ENCODE data around the gene LMO2. TPM values are rescaled to one million over a fixed set of nuclear protein-coding genes. Genes with fewer than 3 reads are reported as not detected.
"Not testable (repeated sequence)": the region's sequence is repeated elsewhere in the genome, so short reads cannot be mapped to it uniquely, and the experiment has no call there.

LMO2 gene
- total RNA-seq: 18.4 TPM

DNA sequence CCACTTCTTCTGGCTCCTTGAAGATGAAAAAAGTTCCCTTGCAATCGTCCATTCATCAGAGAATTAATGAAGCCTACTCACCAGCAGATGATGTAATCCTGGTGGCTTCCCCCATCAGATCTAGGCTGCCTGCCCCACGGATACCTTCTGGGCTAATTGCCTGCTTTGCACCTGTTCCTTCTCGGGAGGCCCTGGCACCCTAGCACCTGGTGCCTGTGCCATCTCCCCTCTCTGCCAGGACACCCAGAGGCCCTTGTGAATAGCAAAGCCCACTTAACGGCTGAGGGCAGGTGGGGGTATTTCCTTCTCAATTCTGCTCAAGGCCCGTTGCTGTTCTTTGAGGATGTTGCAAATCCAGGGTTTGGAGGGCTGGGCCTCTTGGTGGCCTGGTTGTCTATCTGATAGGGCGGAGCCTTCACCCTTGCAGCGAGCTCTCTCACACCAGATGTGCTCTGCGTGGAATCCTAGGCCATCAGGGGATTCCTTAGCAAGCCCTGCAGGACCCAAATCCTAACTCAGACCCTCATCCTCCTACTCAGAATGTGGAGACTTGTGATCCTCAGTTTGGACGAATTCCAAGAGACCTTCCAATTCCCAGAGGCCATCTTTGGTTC lies at the start of gene LMO2:
TSS of gene LMO2 (minus strand) at position 363 of the 614 bp plus-strand sequence. CDS start 22,360 bp downstream, outside the sequence.
- no peak for DNase-seq

DNA sequence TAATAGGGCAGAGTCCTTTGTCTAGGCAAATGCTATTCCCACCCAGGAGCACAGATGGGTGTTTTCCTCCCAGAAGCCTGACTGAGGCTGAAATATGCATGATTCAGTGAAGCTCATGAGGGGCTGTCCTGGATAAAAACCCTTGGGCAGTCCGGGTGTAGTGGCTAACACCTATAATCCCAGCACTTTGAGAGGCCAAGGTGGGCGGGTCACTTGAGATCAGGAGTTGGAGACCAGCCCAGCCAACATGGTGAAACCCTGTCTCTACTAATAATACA lies 48.6 kb upstream of the LMO2 start:
- DNase-seq: no peak

DNA sequence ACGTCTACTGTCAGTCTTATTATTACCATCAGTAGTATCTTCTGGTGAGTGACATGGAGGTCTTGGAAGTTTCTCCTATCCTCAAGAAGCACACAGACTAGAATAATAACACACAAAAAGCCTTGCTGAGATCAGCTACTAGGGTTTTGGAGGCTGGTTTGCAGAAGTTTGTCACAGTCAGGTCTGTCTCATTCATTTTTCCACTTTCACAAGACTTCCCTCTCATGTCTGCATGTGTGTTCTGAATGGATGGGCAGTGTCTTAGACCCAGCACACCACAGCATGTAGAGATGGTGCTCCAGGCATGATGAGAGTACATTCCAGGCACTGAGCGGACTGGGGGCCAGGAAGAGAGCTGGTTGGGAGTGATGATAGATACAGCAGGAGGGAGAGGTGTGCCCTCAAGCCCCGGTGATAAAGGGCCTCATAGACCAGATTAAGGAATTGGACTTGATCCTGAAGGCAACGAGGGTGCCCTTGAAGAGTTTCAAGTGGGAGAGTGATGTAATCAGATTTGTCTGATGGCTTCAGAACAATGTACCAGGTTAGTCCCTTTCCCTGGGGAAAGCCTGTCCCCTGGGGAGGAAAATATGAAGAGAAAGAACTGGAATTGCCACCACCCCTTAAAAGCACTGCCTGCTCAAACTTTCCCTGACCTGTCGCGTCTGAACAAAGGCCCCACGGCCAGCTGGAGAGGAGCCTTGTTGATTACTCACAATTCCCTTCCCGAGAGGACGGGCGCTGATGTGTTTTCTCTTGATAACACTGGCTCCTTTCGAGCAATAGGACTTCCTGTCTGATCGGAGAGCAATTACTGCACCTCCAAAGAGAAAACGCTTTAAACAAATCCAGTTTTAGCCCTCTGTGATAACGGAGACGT lies 45.1 kb upstream of the LMO2 start:
- DNase-seq: no peak

DNA sequence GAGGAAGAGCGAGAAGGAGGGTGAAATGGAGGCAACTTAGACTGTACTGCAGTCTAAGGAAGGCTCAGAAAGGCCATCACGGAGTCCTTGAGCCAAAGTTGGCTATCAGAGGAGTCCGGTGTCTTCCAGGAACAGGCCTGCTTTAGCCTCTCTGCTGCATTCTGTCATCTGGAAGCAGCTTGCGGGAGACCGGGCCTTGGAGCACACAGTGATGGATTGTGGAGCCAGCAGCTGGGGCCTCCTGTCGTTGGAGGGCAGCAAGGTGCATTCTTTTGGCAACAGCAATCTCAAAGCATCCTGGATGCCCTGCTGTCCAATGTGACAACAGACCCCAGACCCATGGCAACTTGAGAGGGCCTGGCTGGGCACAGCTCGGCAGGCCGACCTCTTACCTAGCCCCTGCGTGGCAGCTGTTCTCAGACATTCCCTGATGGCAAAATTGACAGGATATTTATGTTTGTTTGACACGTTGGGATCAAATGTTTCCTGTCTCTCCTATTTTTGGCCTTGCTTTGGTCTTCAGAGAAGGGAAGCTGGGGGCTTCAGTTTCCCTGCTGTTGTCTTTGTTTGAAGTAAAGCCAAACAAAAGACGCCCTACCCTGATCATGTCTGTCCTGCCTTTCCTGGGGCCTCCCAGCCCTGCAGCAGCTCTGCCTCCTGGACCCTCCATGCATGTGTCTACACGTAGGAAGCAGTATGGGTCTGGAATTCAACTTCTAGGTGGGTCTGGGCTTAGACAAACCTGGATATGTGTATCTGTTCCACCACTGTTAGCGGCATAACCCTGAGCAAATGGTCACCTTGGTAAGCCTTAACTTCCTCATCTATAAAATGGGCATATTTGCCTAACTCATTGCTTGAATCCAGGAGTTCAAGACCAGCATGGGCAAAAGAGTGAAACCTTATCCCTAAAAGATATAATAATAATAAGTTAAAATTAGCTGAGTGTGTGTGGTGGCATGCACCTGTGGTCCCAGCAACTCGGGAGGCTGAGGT lies 43.9 kb upstream of the LMO2 start:
- DNase-seq: no peak

DNA sequence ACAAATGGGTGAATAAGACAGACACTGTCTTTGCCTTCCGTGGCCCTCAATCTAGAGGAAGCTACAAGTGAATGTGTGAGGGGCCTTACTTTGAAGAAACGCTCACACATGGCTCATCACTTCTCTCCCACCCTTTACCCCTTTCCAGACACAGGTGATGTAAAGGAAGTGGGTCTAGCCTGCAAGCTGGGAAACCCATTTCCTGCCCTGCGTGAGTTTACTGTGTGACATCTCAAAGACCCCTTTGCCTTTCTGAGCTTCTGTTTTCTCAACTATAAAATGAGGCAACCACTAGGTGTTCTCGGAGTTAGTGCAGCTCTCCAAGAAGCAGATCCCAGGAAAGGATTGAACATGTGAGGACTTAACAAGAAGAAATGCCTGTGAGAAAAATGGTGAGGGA lies 43.1 kb upstream of the LMO2 start:
- DNase-seq: no peak

DNA sequence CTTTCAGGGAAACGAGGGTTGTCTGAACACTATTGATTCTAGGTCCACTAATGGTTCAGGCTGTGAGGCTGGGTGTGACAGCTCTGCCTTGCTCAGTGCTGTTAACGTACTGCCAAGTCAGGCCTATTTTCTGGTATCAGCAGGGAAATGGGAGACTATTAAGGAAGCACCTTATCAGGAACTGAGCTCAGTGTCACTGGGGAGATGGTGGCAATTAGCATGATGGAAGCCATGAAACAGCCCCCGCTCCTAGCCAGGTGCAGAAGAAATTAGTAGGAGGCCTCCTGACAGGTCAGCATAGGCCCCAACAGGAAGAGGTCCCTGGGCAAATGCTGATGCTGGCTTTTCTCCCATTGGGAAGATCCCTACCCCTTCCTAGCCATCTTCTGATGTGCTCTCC lies 42.6 kb upstream of the LMO2 start:
- DNase-seq: no peak

DNA sequence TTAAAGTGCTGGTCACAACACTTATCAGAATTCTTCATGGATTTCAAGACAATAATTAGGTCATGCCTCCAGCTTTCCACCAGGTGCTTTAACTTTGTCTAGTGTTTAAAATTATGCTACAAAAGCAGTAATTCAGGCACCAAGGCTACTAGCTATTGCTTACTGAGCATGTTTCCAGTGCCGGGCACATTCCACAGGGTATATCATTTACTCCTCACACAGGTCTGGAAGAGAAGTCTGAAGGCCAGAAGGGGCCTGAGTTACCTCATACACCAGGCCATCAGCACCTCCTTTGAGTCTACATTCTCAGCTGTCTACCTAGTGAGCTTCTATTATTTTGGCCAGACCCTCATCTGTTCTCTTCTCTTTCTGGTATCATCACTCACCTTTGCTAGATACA lies 41.7 kb upstream of the LMO2 start:
- DNase-seq: no peak

DNA sequence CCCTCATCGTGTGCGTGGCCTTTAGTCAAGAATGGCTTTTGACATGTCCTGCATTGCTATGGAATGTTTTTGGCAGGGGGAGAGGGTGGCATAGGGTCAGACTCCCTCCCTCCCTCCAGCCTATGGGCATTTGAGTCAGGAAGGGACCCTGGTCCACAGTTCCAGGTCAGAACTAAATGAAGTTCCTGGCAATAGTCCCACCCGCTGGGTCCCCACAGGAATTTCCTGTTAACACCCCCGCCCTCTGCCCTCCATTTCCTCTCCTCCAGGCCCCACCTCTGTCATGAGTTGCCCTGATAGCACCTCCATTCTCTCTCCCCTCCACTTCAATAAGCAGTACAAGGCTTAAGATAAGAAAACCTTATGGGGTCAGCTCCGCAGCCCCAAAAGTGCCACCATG lies 40.8 kb upstream of the LMO2 start:
- DNase-seq: no peak

DNA sequence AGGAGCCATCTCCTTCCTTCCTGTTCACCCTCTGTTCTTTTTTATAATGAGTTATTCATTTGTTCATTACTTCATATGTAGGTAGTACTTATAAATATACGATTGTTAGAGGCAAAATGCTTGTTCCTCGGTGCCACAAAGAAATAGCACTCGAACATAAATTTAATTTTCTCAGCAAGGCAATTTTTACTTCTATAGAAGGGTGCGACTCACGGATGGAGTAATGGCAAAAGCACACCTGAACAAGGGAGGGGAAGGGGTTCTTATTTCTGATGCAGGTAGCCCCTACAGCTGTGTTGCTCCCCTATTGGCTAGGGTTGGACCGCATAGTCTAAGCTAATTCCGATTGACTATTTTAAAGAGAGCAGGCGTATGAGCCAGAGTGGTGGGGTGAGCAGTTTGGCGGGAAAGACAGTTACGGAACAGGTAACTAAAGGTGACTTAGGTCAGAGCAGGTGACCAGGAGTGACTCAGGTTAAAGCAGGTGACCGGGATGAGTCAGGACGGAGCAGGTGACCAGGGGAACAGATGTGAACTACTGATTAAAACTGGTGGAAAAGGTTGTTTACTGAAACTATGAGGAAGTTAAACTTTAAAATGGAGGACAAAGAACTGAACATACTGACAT lies 40.0 kb upstream of the LMO2 start:
- not testable (repeated sequence) for DNase-seq

DNA sequence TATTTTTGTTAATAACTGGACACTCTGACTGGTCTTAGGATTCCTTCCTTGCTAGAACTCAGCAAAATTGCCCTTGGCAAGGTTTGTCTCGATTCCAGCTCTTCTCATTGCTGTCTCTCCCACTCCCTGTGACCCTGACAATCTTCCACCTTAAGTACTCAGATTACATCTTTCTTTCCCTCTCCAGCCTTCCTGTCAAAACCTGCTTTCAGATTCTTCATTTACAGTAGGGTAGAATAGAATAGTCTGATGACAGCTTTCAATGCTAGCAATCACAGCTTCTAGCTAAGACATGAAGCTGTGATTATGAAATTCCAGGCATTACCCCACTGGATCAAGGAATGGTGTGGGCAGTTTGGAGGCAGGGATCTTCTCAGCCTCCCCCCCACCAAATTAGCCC lies 39.2 kb upstream of the LMO2 start:
- no peak for DNase-seq

DNA sequence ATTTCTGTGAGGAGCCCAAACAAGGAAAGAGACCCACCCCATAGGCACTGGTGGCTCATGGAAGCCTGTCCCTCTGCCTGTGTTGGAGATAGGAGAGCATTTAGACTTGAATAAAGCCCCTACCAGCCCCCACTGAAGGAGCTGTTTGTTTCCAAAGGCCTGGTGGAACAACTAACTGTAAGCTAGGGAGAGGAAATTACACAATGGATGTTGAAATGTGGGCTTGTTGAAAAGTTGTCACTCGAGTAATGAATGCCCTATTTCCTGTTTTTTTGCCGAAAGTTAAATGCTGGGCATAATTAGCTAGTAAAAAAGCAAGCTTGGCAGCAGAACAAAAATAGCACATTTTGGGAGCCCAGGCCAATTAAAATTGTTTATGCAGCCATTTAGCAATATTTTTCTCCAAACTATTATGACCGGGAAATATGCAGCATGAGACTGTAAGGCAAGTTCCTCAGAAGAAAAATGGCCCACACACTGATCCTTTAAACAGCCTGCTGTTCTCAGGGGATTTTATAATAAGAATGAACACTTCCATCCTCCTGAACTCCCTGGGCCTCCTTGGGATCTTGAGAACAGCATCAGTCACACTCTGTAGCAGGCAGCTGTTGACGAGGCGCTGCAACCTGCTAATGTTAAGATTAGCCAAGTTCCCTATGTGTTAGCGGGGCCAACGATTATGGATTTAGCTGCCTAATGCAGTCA lies 38.6 kb upstream of the LMO2 start:
- DNase-seq: no peak

DNA sequence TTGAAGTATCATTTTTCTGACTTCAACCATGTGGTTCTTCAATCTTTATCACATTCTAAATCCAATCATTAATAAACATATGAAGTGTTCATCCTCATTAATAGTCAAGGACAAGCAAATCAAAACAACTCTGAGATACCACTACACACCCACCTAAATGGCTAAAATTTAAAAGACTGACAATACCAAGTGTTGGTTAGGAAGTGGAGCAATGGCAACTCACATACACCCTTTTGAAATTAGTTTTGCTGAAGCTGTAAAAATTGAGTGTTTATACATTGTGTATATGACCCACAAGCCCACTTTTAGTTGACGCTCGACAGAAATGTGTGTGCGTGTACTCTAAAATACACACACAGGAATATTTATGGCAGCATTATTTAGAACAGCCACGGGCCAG lies 36.7 kb upstream of the LMO2 start:
- no peak for DNase-seq

DNA sequence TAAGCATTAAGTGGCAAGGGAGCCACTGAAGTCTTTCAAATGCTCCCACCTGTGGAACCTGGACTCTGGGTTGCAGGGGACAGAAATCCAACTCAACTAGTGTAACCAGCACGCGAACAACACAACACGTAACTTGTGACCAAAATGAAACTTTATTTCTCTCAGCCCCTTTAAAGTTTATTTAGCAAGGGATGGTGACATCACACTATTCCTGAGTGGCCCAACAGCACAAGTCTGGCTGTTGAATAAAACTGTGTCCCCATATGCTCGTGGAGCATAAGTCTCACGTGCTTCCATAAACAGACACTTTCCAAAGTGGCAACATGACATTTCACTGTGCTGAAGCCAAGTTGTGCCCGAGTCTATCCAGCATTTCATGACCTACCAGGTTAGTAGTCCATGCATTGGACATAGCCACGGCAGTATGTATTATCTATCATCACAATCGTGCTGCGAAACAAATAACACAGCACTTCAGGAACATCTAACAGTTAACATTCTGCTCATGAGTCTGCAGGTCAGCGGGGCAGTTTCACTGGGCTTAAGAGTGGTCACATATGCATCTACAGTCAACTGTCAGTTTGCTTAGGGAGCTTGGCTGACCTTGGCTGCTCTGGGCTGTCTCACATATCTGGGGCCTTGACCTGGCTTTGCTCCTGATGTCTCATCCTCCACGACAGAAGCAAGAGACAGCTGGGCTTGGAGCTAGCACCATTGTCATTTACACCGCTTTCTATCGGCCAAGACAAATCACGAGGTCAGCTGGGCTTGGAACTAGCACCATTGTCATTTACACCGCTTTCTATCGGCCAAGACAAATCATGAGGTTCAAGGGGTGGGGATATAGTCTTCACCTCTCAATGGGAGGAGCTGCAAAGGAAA lies 35.0 kb upstream of the LMO2 start:
- no peak for DNase-seq

DNA sequence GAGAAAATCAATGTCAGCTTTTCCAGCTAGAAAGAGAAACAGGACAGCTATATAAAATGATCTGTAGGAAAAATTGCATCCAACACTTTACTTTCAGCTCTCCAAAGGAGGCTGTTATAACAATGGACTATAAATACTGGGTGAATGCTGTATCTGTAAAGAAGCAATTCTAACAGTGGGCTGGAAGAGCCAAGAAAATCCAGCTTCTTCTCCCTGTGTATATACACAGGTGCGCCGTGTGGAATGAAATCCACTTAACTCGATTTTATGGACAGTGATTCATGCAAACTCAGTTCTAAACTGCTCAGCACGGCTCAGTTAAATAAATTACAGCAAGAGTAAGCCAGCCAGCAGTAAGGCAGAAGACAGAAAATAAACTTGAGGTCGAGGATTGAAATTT lies 32.5 kb upstream of the LMO2 start:
- DNase-seq: no peak

DNA sequence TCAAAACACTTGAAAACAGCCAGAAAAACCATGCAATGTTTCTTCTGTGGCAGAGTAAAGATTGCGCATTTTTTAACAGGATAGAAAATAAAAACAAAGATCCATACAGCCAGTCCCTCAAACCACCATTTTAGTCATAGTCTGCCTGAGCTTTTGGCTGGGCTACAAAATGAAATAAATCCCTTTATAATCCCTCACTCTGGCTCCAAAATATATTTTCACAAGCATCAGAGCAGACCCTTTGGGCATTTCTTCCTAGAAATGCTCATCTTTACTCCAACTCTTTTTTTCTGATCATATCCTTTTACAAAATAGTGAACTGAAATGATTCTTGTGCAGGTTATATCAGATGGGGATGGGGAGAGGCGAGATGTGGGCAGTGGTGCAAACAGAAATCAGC lies 31.8 kb upstream of the LMO2 start:
- DNase-seq: no peak

DNA sequence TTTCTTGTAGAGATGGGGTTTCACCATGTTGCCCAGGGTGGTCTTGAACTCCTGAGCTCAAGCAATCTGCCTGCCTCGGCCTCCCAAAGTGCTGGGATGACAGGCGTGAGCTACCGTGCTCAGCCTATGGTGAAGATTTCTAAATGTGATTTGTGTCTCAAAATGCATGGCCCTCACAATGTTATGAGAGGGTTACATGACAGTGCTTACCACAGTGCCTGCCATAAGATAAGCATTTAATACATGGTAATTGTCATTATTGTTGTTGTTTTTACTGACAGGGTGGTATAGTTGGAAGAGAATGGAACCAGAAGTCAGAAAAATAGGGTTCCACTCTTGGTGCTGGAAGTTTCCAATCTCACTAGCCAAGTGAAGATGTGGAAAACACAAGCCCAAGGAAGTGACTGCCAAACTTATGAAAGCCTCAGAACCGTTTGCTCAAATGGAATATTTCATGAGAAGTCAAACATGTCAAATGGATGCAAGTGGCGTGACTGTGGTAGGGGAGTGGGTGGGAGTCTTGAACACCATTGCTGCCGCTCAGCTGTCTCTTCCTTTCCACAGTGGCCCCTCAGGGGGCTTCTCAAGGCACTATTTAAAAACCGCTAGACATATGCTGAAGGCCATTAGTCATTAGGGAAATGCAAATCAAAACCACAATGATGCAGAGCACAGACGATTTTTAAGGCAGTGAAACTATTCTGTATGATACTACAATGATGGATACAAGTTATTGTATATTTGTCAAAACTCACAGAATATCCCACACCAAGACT lies 29.1 kb upstream of the LMO2 start:
- no peak for DNase-seq

DNA sequence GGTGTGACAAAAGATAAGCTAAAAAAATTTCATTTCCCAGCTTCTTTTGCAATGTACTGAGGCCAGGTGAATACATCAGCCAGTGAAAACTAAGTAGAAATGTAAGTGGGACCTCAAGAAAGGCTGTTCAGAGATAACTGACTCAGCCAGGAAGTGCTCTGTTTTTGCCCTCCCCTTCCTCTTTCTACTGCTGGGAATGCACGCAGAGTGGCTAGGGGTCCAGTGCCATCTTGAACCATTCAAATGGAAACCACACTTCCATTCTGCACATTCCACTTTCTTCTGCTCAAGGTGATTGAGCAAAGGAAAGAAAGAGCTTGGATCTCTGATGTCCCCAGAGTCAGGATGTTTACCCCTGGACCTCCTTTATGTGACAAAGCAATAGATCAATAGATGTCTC lies 27.8 kb upstream of the LMO2 start:
- DNase-seq: no peak

DNA sequence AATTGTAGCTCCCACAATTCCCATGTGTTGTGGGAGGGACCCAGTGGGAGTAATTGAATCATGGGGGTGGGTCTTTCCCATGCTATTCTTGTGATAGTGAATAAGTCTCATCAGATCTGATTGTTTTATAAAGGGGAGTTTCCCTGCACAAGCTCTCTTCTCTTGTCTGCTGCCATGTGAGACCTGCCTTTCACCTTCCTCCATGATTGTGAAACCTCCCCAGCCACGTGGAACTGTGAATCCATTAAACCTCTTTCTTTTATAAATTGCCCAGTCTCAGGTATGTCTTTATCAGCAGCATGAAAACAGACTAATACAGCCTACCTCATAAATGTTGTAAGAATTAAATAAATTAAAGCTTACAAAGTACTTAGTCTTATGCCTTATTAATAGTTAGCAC lies 25.5 kb upstream of the LMO2 start:
- not testable (repeated sequence) for DNase-seq

DNA sequence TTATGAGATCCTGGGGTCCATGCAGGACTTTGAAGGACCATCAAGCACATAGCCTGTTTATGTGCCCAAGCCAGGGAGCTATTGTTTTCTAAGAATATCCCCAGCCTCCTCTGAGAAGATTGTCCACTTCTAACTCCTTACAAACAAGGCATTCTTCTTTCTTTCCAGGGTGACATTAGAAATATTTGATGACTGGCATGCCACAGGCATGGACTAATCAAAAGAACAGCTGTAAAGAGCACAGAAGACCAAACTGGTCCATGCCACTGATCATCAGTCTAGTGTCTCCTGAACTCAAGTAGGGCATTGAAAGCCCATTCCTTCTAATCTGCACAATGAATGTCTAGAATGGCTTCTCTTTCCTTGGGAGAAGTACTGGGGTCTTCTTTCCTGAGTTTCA lies 24.9 kb upstream of the LMO2 start:
- DNase-seq: no peak

DNA sequence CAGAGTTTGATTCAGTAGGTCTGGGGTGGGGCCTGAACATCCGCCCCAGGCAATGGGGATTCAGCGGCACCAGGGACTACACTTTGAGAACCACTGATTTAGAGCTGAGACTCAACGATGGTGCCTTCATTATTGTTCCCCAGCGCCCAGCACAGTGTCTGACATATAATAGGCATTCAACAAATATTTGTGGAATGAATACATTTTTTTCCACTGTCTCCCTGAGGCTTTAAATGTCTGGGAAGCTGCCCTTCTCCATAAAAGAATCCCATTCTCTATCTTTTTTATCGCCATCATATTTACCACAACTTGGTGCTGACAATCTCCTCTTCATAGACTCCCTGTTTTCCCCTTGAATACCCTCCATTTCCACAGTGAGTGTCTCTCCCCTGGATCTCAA lies 23.6 kb upstream of the LMO2 start:
- no peak for DNase-seq
